OCI-LY1 (cell line): ENCODE data around the gene U2SURP.

Experiments
- H2AFZ ChIP-seq: fragments of 200-600 bp; sonication (generic), shearing (Covaris generic); 2 replicates; pipeline ENCODE4 v1.6.0; 2014; ENCODE audit warnings: antibody characterized with exemption, mild to moderate bottlenecking, low read length
- H3F3A ChIP-seq: fragments of 200-600 bp; sonication (generic), shearing (Covaris generic); 2 replicates; pipeline ENCODE4 v1.6.0; 2014; ENCODE audit warnings: mild to moderate bottlenecking, antibody characterized with exemption, low read length, moderate library complexity; ENCODE audit not compliant: insufficient read depth
- H3K27ac ChIP-seq: fragments of 200-600 bp; sonication (generic); 2 replicates; pipeline ENCODE4 v1.5.1; 2014; ENCODE audit warnings: low read length, mixed run types, mild to moderate bottlenecking, low read depth; ENCODE audit not compliant: poor library complexity, severe bottlenecking
- H3K27me3 ChIP-seq: fragments of 200-600 bp; sonication (generic); 2 replicates; pipeline ENCODE4 v1.6.0; 2014; ENCODE audit warnings: antibody characterized with exemption, mild to moderate bottlenecking, low read length, moderate library complexity; ENCODE audit not compliant: insufficient read depth
- H3K36me3 ChIP-seq: fragments of 200-600 bp; sonication (generic); 2 replicates; pipeline ENCODE4 v1.6.1; 2014; ENCODE audit warnings: mild to moderate bottlenecking, antibody characterized with exemption, low read length, moderate library complexity, mixed read lengths; ENCODE audit not compliant: insufficient read depth
- H3K4me1 ChIP-seq: fragments of 200-600 bp; sonication (generic); 2 replicates; pipeline ENCODE4 v1.5.1; 2014; ENCODE audit warnings: mild to moderate bottlenecking, low read length, moderate library complexity; ENCODE audit not compliant: insufficient read depth, severe bottlenecking
- H3K4me2 ChIP-seq: fragments of 200-600 bp; sonication (generic), shearing (Covaris generic); 2 replicates; pipeline ENCODE4 v1.6.1; 2014; ENCODE audit warnings: low read length
- H3K4me3 ChIP-seq: fragments of 200-600 bp; sonication (generic); 2 replicates; pipeline ENCODE4 v1.5.1; 2014; ENCODE audit warnings: low read length, low read depth, mild to moderate bottlenecking, mixed read lengths; ENCODE audit not compliant: poor library complexity, severe bottlenecking
- H3K79me2 ChIP-seq: fragments of 200-600 bp; shearing (Covaris generic); 2 replicates; pipeline ENCODE4 v1.6.1; 2016; ENCODE audit warnings: mixed run types, low read length, mixed read lengths; ENCODE audit not compliant: insufficient read depth
- H3K9ac ChIP-seq: fragments of 200-600 bp; sonication (generic), shearing (Covaris generic); 2 replicates; pipeline ENCODE4 v1.6.1; 2014; ENCODE audit warnings: mild to moderate bottlenecking, low read length, mixed read lengths
- H3K9me2 ChIP-seq: fragments of 200-600 bp; sonication (generic), shearing (Covaris generic); 2 replicates; pipeline ENCODE4 v1.6.1; 2014; ENCODE audit warnings: low read depth, mild to moderate bottlenecking, low read length, mixed read lengths
- H3K9me3 ChIP-seq: fragments of 200-600 bp; shearing (Covaris generic); 2 replicates; pipeline ENCODE4 v1.6.1; 2014; ENCODE audit warnings: low read length, mixed read lengths
- H4K20me1 ChIP-seq: fragments of 200-600 bp; sonication (generic), shearing (Covaris generic); 2 replicates; pipeline ENCODE4 v1.6.0; 2016; ENCODE audit warnings: mild to moderate bottlenecking, low read length; ENCODE audit not compliant: insufficient read depth
- EZH2 ChIP-seq: fragments of 200-600 bp; sonication (generic), shearing (Covaris generic); IDR thresholded peaks from 2 replicates; pipeline ENCODE4 v1.8.0; 2017; ENCODE audit warnings: borderline replicate concordance, mixed run types, mild to moderate bottlenecking, antibody characterized with exemption, low read length, moderate library complexity, mixed read lengths
- TF ChIP-seq, protein P1 (sequence below): fragments of 200-600 bp; sonication (generic), shearing (Covaris generic); IDR thresholded peaks from 2 replicates; pipeline ENCODE4 v1.5.1; 2017; ENCODE audit warnings: mild to moderate bottlenecking, antibody characterized with exemption, low read length, moderate library complexity, mixed read lengths

Gene U2SURP

DNA sequence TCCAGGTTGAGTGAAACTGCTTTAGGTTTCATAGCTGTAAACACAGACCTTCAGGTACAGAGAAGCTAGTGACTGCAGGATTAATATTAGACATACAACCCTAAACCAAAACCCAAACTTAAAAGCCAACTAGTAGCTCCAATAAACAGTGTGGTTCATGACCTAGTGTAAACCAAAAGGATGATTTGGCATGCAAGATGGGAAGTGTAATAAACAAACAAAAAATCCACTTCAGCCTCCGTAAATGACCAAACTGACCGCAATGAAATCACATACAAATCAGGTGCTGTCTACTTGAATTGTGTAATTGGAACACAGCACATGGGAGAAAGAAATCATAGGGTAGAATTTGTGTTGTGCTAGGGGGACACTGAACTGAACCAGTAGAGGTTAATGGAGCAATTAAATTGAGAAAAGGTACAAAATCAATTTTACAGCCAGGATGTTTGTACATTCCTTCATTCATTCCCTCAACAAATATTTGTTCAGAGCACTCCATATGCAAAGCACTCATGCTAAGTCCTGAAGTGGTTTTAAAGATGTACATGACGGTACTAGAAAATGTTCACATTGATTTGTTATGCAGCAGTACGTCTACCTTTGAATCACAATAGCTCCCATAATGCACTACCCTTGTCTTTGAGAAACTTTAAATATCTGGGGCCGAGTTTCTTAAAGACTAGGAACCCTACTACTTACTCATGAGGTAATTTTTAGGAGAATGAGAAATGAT is 96.8 kb downstream of the U2SURP start:
- Histone ChIP-seq H3K4me1 (no peaks in the 10 kb centered on the region), H3K27ac (no peak overlapping the region), H3K4me3 (no peak overlapping the region), H3K9me3 (peaks cover 19% of the 10 kb centered on the region), H3K9me2 (no peaks in the 10 kb centered on the region), H3K79me2 (no peaks in the 10 kb centered on the region), H3F3A (no peaks in the 10 kb centered on the region), H3K36me3 (no peaks in the 10 kb centered on the region), H4K20me1 (no peaks in the 10 kb centered on the region), H3K27me3 (peaks cover 9% of the 10 kb centered on the region; the same call in 1 of the 2 replicates), H2AFZ (no peak overlapping the region), H3K4me2 (no peak overlapping the region), H3K9ac (no peak overlapping the region)
- TF ChIP-seq, protein P1, sequence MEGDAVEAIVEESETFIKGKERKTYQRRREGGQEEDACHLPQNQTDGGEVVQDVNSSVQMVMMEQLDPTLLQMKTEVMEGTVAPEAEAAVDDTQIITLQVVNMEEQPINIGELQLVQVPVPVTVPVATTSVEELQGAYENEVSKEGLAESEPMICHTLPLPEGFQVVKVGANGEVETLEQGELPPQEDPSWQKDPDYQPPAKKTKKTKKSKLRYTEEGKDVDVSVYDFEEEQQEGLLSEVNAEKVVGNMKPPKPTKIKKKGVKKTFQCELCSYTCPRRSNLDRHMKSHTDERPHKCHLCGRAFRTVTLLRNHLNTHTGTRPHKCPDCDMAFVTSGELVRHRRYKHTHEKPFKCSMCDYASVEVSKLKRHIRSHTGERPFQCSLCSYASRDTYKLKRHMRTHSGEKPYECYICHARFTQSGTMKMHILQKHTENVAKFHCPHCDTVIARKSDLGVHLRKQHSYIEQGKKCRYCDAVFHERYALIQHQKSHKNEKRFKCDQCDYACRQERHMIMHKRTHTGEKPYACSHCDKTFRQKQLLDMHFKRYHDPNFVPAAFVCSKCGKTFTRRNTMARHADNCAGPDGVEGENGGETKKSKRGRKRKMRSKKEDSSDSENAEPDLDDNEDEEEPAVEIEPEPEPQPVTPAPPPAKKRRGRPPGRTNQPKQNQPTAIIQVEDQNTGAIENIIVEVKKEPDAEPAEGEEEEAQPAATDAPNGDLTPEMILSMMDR: no peak
- TF ChIP-seq EZH2: no peak

DNA sequence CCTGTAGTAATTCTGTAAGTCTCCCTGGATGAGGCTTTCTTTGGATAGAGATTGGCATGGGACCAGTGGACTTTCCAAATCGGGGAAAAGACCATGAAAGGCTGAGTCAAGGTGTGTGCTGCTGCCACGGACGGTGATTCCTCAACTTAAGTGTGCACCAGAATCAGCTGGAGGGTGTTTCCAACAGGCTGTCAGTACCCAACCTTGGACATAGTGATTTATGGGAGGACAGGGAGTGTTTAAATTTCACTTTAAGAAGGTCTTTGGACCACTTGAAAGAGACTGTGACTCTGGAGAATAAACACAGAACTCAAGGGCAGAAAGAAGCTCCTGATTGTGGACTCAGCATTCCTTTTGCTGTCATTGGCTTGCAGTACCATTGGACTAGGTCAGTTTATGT is 97.8 kb downstream of the U2SURP start:
- Histone ChIP-seq H3F3A (no peaks in the 10 kb centered on the region), H3K27me3 (peaks cover 5% of the 10 kb centered on the region; the same call in 1 of the 2 replicates), H3K4me3 (no peak overlapping the region), H3K9me3 (peaks cover 19% of the 10 kb centered on the region), H3K4me2 (no peak overlapping the region), H3K36me3 (no peaks in the 10 kb centered on the region), H2AFZ (no peak overlapping the region), H3K9ac (no peak overlapping the region), H3K27ac (no peak overlapping the region), H3K9me2 (no peaks in the 10 kb centered on the region), H4K20me1 (no peaks in the 10 kb centered on the region), H3K79me2 (no peaks in the 10 kb centered on the region), H3K4me1 (no peaks in the 10 kb centered on the region)
- TF ChIP-seq, protein P1: no peak
- TF ChIP-seq EZH2: no peak

DNA sequence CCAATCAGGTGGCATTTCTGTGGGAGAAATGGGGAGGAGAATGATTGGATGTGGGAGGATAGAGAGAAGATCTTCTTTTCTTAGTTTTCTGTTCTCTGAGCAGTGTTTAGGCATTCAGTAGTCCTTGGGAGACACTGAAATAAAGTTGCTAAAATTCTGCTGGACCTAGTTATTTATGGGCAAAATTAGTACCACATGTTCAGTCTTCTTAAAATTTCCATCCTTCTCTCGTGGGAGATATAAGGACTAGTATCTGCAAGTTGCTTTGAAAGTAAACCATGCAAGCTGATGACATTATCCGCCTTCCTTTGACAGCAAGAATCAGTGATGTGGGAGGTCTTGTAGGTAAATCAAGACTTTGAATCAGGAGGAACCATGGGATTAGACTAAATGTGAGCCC is 98.3 kb downstream of the U2SURP start:
- no peak for TF ChIP-seq EZH2
- TF ChIP-seq, protein P1: no peak
- no peaks in the 10 kb centered on the region for H3K9me2 ChIP-seq
- H3F3A ChIP-seq: no peaks in the 10 kb centered on the region
- H3K9me3 ChIP-seq: peaks cover 19% of the 10 kb centered on the region
- peaks cover 5% of the 10 kb centered on the region; the same call in 1 of the 2 replicates for H3K27me3 ChIP-seq
- no peak overlapping the region for H3K4me2 ChIP-seq
- H4K20me1 ChIP-seq: no peaks in the 10 kb centered on the region
- no peak overlapping the region for H3K27ac ChIP-seq
- no peaks in the 10 kb centered on the region for H3K4me1 ChIP-seq
- H3K79me2 ChIP-seq: no peaks in the 10 kb centered on the region
- no peak overlapping the region for H2AFZ ChIP-seq
- H3K9ac ChIP-seq: no peak overlapping the region
- no peaks in the 10 kb centered on the region for H3K36me3 ChIP-seq
- no peak overlapping the region for H3K4me3 ChIP-seq
